Mucosa of descending colon (tissue), 3 donors: ENCODE results near the gene CAPN11. TPM values are rescaled to one million over a fixed set of nuclear protein-coding genes. Genes with fewer than 3 reads are reported as not detected.
A peak's percentile ranks its signal among the peaks of the same experiment; 100 is the strongest.

Experiments
- ATAC-seq: fragments of 200-7000 bp; cut with Tn5 transposase; one replicate; pipeline ENCODE4 v1.9.1; 2020; ENCODE audit warnings: mild to moderate bottlenecking, moderate library complexity
- DNase-seq, 3 donors: peaks; one replicate each; pipeline ENCODE4 v3.0.0-alpha.2; 2020
- H3K36me3 ChIP-seq: fragments of 200-600 bp; one replicate; pipeline ENCODE4 v1.8.0; 2021; ENCODE audit warnings: low read depth, mild to moderate bottlenecking
- H3K4me1 ChIP-seq: fragments of 200-600 bp; one replicate; pipeline ENCODE4 v1.8.0; 2021; ENCODE audit warnings: low read depth, mild to moderate bottlenecking
- H3K4me3 ChIP-seq: fragments of 200-600 bp; one replicate; pipeline ENCODE4 v1.8.0; 2021; ENCODE audit warnings: mild to moderate bottlenecking
- H3K9me3 ChIP-seq: fragments of 200-600 bp; one replicate; pipeline ENCODE4 v1.8.0; 2021; ENCODE audit warnings: mild to moderate bottlenecking
- intact Hi-C, 2 donors: fragments of 100-400 bp; cut with DNase I in 1 of 2; cut with micrococcal nuclease in 1 of 2; formaldehyde crosslinking; loops; one replicate each; pipeline versions ENCODE4 v1.11.0 to v1.11.1; 2022; cut with DNase I, micrococcal nuclease
- total RNA-seq, 3 donors: library from RNA; stranded (reverse); fragmentation: NEBNext Ultra II Directional in 2 of 3; extraction: Animal tissue kit (Norgen Biotek cat#: 25700) in 2 of 3; gene quantifications; one replicate each; pipeline versions ENCODE4 v1.2.1 to v1.2.4, GENCODE V29; 2021 to 2023
- TF ChIP-seq, protein P1 (sequence below): fragments of 200-600 bp; IDR thresholded peaks from one replicate; pipeline ENCODE4 v1.8.0; 2022; ENCODE audit warnings: antibody characterized with exemption, mild to moderate bottlenecking
- donor health status: DM: no; HTN: no; CAD: no; lungs with moderate emphysema.
- donor health status: DM: no; HTN: no; CAD: no.
- donor health status: DM: no; HTN: yes; CAD: no.

CAPN11 gene
- total RNA-seq, 3 donors from 2014 or later = 0.35 to 1.2 (median 1.1) TPM

DNA sequence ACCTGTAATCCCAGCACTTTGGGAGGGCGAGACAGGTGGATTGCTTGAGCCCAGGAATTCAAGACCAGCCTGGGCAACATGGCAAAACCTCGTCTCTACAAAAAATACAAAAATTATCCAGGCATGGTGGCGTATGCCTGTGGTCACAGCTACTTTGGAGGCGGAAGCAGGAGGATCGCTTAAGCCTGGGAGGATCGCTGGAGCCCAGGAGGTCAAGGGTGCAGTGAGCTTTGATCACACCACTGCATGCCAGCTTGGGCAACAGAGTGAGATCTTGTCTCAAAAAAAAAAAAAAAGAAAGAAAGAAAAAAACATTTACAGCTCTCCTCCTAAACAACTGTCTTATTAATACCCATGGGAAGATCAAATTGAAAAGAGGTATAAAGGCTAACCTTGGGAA, 49.3 kb downstream of the CAPN11 start:
- H3K36me3 ChIP-seq = no peaks in the 10 kb centered on the region
- H3K4me3 ChIP-seq = no peak overlapping the region
- intact Hi-C loops = no loop called here
- H3K4me1 ChIP-seq = no peaks in the 10 kb centered on the region
- TF ChIP-seq, protein P1, sequence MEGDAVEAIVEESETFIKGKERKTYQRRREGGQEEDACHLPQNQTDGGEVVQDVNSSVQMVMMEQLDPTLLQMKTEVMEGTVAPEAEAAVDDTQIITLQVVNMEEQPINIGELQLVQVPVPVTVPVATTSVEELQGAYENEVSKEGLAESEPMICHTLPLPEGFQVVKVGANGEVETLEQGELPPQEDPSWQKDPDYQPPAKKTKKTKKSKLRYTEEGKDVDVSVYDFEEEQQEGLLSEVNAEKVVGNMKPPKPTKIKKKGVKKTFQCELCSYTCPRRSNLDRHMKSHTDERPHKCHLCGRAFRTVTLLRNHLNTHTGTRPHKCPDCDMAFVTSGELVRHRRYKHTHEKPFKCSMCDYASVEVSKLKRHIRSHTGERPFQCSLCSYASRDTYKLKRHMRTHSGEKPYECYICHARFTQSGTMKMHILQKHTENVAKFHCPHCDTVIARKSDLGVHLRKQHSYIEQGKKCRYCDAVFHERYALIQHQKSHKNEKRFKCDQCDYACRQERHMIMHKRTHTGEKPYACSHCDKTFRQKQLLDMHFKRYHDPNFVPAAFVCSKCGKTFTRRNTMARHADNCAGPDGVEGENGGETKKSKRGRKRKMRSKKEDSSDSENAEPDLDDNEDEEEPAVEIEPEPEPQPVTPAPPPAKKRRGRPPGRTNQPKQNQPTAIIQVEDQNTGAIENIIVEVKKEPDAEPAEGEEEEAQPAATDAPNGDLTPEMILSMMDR = no peak
- ATAC-seq = no peak
- DNase-seq = no peak
- no peaks in the 10 kb centered on the region for H3K9me3 ChIP-seq

DNA sequence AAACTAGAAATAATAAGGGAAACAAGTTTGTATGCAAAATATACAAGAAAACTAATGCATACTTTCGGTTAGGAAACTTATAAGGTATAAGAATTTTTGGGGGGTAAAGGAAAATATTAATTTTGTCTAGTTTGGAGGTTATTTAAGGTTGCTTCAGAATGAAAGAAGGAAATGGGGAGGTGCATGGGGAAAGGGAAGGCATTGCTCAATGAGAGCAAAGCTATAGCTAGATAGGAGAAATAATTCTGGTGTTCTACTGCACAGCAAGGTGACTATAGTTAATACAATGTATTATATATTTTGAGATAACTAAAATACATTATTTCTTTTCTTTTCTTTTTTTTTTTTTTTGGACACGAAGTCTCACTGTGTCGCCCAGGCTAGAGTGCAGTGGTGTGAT, 52.7 kb downstream of the CAPN11 start:
- TF ChIP-seq, protein P1 = no peak
- intact Hi-C loops = no loop called here
- no peaks in the 10 kb centered on the region for H3K9me3 ChIP-seq
- ATAC-seq (no peak), DNase-seq (no peak)
- no peak overlapping the region for H3K4me3 ChIP-seq
- H3K4me1 ChIP-seq = no peaks in the 10 kb centered on the region
- no peaks in the 10 kb centered on the region for H3K36me3 ChIP-seq

DNA sequence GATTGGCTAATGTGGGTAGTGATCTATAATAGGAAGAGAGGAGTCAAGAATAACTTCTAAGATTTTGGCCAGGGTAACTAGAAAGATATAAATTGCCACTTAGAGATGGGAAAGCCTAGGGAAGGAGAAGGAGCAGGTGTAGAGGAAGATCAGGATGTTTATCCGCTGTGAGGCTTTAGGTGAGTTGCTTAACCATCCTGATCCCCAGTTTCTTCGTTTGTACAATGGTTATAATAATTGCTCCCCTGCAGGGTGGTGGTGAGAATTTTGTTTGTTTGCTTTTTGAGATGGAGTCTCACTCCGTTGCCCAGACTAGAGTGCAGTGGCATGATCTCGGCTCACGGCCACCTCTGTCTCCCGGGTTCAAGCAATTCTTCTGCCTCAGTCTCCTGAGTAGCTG, 55.7 kb downstream of the CAPN11 start:
- Histone ChIP-seq H3K4me1 (peaks cover 10% of the 10 kb centered on the region), H3K36me3 (no peaks in the 10 kb centered on the region), H3K9me3 (no peaks in the 10 kb centered on the region), H3K4me3 (no peak overlapping the region)
- intact Hi-C loops = no loop called here
- TF ChIP-seq, protein P1 = no peak
- ATAC-seq (no peak), DNase-seq (no peak)

DNA sequence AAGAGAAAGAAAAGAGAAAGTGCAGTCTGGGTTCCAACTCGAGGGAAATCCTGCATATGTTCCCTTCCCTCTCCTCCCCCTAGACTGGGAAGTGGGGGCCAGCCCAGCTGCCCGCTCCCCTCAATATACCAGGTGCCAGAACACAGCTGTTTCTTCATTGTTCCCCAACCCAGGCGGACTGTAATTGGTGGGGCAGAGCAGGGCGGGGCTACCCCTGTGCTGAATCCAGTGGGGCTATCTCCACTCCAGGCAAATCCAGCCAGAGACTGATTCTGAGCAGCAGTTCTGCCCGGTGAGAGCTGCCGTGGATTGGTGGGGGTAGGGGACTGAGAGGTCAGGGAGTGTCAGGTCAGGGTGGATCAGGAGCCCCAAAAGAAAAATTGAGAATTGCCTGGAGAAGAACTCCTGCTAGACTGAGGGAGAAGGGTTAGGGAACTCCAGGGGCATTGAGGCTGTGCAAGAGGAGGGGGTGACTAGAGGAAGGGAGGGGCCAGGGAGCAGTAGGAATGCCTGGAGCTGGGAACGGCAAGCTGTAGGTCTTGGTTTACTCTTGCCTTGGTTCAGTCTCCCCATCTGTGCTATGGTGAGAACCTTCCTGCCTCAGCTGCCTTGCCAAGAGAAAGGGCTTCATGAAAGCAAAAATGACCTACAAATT, 58.2 kb downstream of the CAPN11 start, which contains the start of gene MYMX:
Gene MYMX, plus strand, starts transcription at position 250 of the 655 bp plus-strand sequence. CDS start 546 bp downstream, outside the sequence.
- Histone ChIP-seq H3K9me3 (no peaks in the 10 kb centered on the region), H3K4me1 (peaks cover 15% of the 10 kb centered on the region), H3K4me3 (no peak within 1 kb of the TSS), H3K36me3 (no peaks in the 10 kb centered on the region)
- intact Hi-C loops = no loop called here
- ATAC-seq (peak; percentile 3), DNase-seq (peak in 1 of 3 donors; percentile 45)
- TF ChIP-seq, protein P1 = no peak

DNA sequence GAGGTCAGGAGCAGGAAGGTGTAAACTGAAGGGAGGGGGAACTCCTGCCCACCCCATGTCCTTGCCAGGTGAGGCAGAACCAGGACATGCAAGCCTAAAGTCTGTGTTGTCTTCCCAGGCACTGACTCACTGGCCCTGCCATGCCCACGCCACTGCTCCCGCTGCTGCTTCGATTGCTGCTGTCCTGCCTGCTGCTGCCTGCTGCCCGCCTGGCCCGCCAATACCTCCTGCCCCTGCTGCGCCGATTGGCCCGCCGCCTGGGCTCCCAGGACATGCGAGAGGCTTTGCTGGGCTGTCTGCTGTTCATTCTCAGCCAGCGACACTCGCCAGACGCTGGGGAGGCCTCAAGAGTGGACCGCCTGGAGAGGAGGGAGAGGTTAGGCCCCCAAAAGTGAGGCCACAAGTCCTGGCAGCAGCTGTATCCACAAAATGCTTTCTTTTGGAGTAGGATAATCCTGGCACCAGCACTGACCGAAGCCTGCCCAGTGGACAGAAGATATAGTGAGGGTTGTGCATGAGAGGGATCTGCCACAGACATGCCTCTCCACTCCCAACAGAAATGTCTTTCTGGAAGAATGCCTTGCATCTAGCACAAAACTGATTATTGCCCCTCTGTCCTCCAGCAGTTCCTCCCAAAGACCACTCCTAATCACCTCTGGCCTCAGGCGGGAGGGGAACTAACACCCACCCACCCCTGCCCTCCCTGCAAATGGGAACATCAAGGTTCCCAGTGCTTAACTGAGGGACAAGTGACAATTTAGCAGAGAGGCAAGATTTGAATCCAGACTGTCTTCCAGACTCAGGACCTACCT, 58.9 kb downstream of the CAPN11 start:
- H3K4me1 ChIP-seq = peaks cover 23% of the 10 kb centered on the region
- peak in 1 of 3 donors; percentile 49 for DNase-seq

More for the DNA sequence above, 58.9 kb downstream of the CAPN11 start:
- intact Hi-C loops = no loop called here
- no peak for ATAC-seq
- no peaks in the 10 kb centered on the region for H3K9me3 ChIP-seq
- no peaks in the 10 kb centered on the region for H3K36me3 ChIP-seq
- TF ChIP-seq, protein P1 = no peak
- H3K4me3 ChIP-seq = no peak overlapping the region
